Measurements from ENCODE around the gene B4GALT6.

The B4GALT6 gene

GRCh38 chr18:31647127-31647753 lies 37.1 kb downstream of the B4GALT6 start:
- no peaks in the 10 kb centered on the region for H3K36me3 ChIP-seq
- H3K27ac ChIP-seq: no peak overlapping the region

GRCh38 chr18:31646332-31647126 lies 37.9 kb downstream of the B4GALT6 start:
- TF ChIP-seq CTCF (IDR thresholded peaks at IDR 0.05; ENCODE audit: low read depth, low read length): no peak
- Histone ChIP-seq H3K36me3 (no peaks in the 10 kb centered on the region), H3K4me3 (ENCODE audit: low read depth, low read length) (no peak overlapping the region), H3K27ac (no peak overlapping the region), H3K27me3 (ENCODE audit: insufficient read depth, low read depth, severe bottlenecking) (no peaks in the 10 kb centered on the region), H3K9me3 (ENCODE audit: severe bottlenecking) (no peaks in the 10 kb centered on the region)
- DNase-seq: no peak

More at GRCh38 chr18:31647127-31647753, 37.1 kb downstream of the B4GALT6 start:
- Histone ChIP-seq H3K27me3 (ENCODE audit: insufficient read depth, low read depth, severe bottlenecking) (no peaks in the 10 kb centered on the region), H3K9me3 (ENCODE audit: severe bottlenecking) (no peaks in the 10 kb centered on the region), H3K4me3 (ENCODE audit: low read depth, low read length) (no peak overlapping the region)
- no peak for TF ChIP-seq CTCF (IDR thresholded peaks at IDR 0.05; ENCODE audit: low read depth, low read length)
- no peak for DNase-seq

GRCh38 chr18:31645411-31645810 lies 39.0 kb downstream of the B4GALT6 start:
- TF ChIP-seq CTCF (IDR thresholded peaks at IDR 0.05; ENCODE audit: low read depth, low read length): no peak
- H3K27me3 ChIP-seq (ENCODE audit: insufficient read depth, low read depth, severe bottlenecking): no peaks in the 10 kb centered on the region
- H3K27ac ChIP-seq: no peak overlapping the region
- no peak for DNase-seq
- H3K4me3 ChIP-seq (ENCODE audit: low read depth, low read length): no peak overlapping the region
- H3K9me3 ChIP-seq (ENCODE audit: severe bottlenecking): no peaks in the 10 kb centered on the region
- H3K36me3 ChIP-seq: no peaks in the 10 kb centered on the region

- H3K4me3 ChIP-seq (ENCODE audit: low read depth, low read length): no peak overlapping the region
- no peaks in the 10 kb centered on the region for H3K36me3 ChIP-seq
- H3K27ac ChIP-seq: no peak overlapping the region
- no peaks in the 10 kb centered on the region for H3K9me3 ChIP-seq (ENCODE audit: severe bottlenecking)
- DNase-seq: no peak
- no peak for TF ChIP-seq CTCF (IDR thresholded peaks at IDR 0.05; ENCODE audit: low read depth, low read length)
- H3K27me3 ChIP-seq (ENCODE audit: insufficient read depth, low read depth, severe bottlenecking): no peaks in the 10 kb centered on the region
Measured at GRCh38 chr18:31643003-31643402, 41.4 kb downstream of the B4GALT6 start.

- H3K9me3 ChIP-seq (ENCODE audit: severe bottlenecking): no peaks in the 10 kb centered on the region
- no peak overlapping the region for H3K27ac ChIP-seq
- no peaks in the 10 kb centered on the region for H3K27me3 ChIP-seq (ENCODE audit: insufficient read depth, low read depth, severe bottlenecking)
- no peak for TF ChIP-seq CTCF (IDR thresholded peaks at IDR 0.05; ENCODE audit: low read depth, low read length)
- H3K36me3 ChIP-seq: peaks cover 3% of the 10 kb centered on the region; the same call in 1 of the 2 replicates
- no peak overlapping the region for H3K4me3 ChIP-seq (ENCODE audit: low read depth, low read length)
- no peak for DNase-seq
Measured at GRCh38 chr18:31637445-31637844, 46.9 kb downstream of the B4GALT6 start.
